IMR-90 (cell line): ENCODE measurements around the gene MARK2. TPM values are rescaled to one million over a fixed set of nuclear protein-coding genes. Genes with fewer than 3 reads are reported as not detected.

Experiments
- ATAC-seq: fragments of 200-7000 bp; cut with Tn5 transposase; 2 replicates; pipeline ENCODE4 v1.9.1; 2020; ENCODE audit warnings: low read depth, mild to moderate bottlenecking, moderate library complexity
- BruUV-seq: library from RNA; stranded (reverse); fragments of 400-500 nt; replicated peaks from 2 replicates; lab custom pipeline; 2021; lab: Mats Ljungman, UMichigan
- CTCF ChIA-PET: fragments of 300-600 bp; formaldehyde crosslinking; extraction: SDS; loops from one replicate; lab custom pipeline; 2021; ENCODE audit warnings: antibody characterized with exemption; lab: Yijun Ruan, JAX
- POLR2A ChIA-PET: fragments of 300-600 bp; sonication (Branson Sonifier 250); formaldehyde crosslinking; loops from one replicate; lab custom pipeline; 2022; ENCODE audit warnings: antibody characterized with exemption; ENCODE audit not compliant: unreplicated experiment; lab: Charles Lee
- DNase-seq: peaks from one replicate; pipeline ENCODE4 v3.0.0; 2013
- H2AFZ ChIP-seq: replicated peaks from 2 replicates; pipeline ENCODE3; 2013; ENCODE audit warnings: low read length, mild to moderate bottlenecking; ENCODE audit not compliant: poor library complexity
- H2AK5ac ChIP-seq: 2 replicates; pipeline ENCODE4 v1.6.1; 2013; ENCODE audit warnings: low read depth, low read length, inconsistent platforms
- H2AK9ac ChIP-seq: replicated peaks from 2 replicates; pipeline ENCODE3; 2013; ENCODE audit warnings: mild to moderate bottlenecking, low read depth, low read length, moderate library complexity; ENCODE audit not compliant: poor library complexity
- H2BK120ac ChIP-seq: 2 replicates; pipeline ENCODE4 v1.6.1; 2013; ENCODE audit warnings: low read depth, low read length, inconsistent platforms
- H2BK15ac ChIP-seq: 3 replicates; pipeline ENCODE4 v1.6.1; 2013; ENCODE audit warnings: low read depth, low read length, inconsistent platforms
- H2BK20ac ChIP-seq: 2 replicates; pipeline ENCODE4 v1.6.1; 2013; ENCODE audit warnings: low read depth, mild to moderate bottlenecking, inconsistent platforms, low read length, moderate library complexity
- H2BK5ac ChIP-seq: 2 replicates; pipeline ENCODE4 v1.6.1; 2013; ENCODE audit warnings: mild to moderate bottlenecking, low read depth, low read length, inconsistent platforms; ENCODE audit not compliant: poor library complexity, severe bottlenecking
- H3K14ac ChIP-seq: replicated peaks from 2 replicates; pipeline ENCODE4 v1.6.1; 2013; ENCODE audit warnings: low read depth, low read length, inconsistent platforms
- H3K18ac ChIP-seq: 2 replicates; pipeline ENCODE4 v1.6.1; 2013; ENCODE audit warnings: low read depth, low read length, control low read depth
- H3K23ac ChIP-seq: 2 replicates; pipeline ENCODE4 v1.6.1; 2013; ENCODE audit warnings: low read depth, low read length, inconsistent platforms
- H3K27ac ChIP-seq: 2 replicates; pipeline ENCODE4 v1.5.1; 2013; ENCODE audit warnings: mild to moderate bottlenecking, control low read depth, low read length; ENCODE audit not compliant: insufficient read depth
- H3K27me3 ChIP-seq: 2 replicates; pipeline ENCODE4 v1.6.1; 2013; ENCODE audit warnings: low read length; ENCODE audit not compliant: control insufficient read depth, insufficient read depth
- H3K36me3 ChIP-seq: 2 replicates; pipeline ENCODE4 v1.6.1; 2013; ENCODE audit warnings: low read length, mixed read lengths; ENCODE audit not compliant: control insufficient read depth, insufficient read depth
- H3K4ac ChIP-seq: 2 replicates; pipeline ENCODE4 v1.6.1; 2013; ENCODE audit warnings: low read depth, low read length, inconsistent platforms
- H3K4me1 ChIP-seq: 2 replicates; pipeline ENCODE4 v1.6.1; 2013; ENCODE audit warnings: low read length, mixed read lengths; ENCODE audit not compliant: control insufficient read depth, insufficient read depth
- H3K4me2 ChIP-seq: 2 replicates; pipeline ENCODE4 v1.6.1; 2013; ENCODE audit warnings: low read depth, mild to moderate bottlenecking, control low read depth, low read length, moderate library complexity
- H3K4me3 ChIP-seq: 2 replicates; pipeline ENCODE4 v1.5.1; 2013; ENCODE audit warnings: low read depth, mild to moderate bottlenecking, control low read depth, low read length, moderate library complexity; ENCODE audit not compliant: insufficient read depth
- H3K56ac ChIP-seq: 2 replicates; pipeline ENCODE4 v1.6.1; 2013; ENCODE audit warnings: low read length, inconsistent platforms; ENCODE audit not compliant: insufficient read depth; ENCODE audit errors: extremely low read depth
- H3K79me1 ChIP-seq, 2 experiments: 2 replicates each; pipeline ENCODE4 v1.6.1; 2013; ENCODE audit warnings: low read length in 2 of 2, inconsistent platforms in 1 of 2, low read depth in 1 of 2
- H3K9ac ChIP-seq: 2 replicates; pipeline ENCODE4 v1.6.1; 2013; ENCODE audit warnings: low read depth, low read length, control low read depth
- H3K9me1 ChIP-seq: 2 replicates; pipeline ENCODE4 v1.6.1; 2013; ENCODE audit warnings: low read length, inconsistent platforms; ENCODE audit not compliant: insufficient read depth
- H3K9me3 ChIP-seq: 2 replicates; pipeline ENCODE4 v1.6.1; 2013; ENCODE audit warnings: low read length; ENCODE audit not compliant: control insufficient read depth, insufficient read depth
- H4K20me1 ChIP-seq: 2 replicates; pipeline ENCODE4 v1.6.1; 2013; ENCODE audit warnings: low read length, inconsistent platforms; ENCODE audit not compliant: insufficient read depth
- H4K5ac ChIP-seq: 2 replicates; pipeline ENCODE4 v1.6.1; 2013; ENCODE audit warnings: mild to moderate bottlenecking, low read depth, low read length, control low read depth
- H4K8ac ChIP-seq, 2 experiments: 2 replicates each; pipeline ENCODE4 v1.6.1; 2013; ENCODE audit warnings: low read depth in 2 of 2, low read length in 2 of 2, control low read depth in 1 of 2, inconsistent platforms in 1 of 2
- H4K91ac ChIP-seq: 2 replicates; pipeline ENCODE4 v1.6.1; 2013; ENCODE audit warnings: low read depth, low read length, inconsistent platforms; ENCODE audit not compliant: insufficient read depth
- BHLHE40 ChIP-seq: fragments of 150-350 bp; IDR thresholded peaks from 2 replicates; pipeline ENCODE4 v1.6.1; 2016; ENCODE audit warnings: mild to moderate bottlenecking, low read depth, low read length
- CEBPB ChIP-seq: IDR thresholded peaks from 2 replicates; pipeline ENCODE4 v1.6.1; 2012; ENCODE audit warnings: low read depth, low read length, improper control_type of control experiment
- CHD1 ChIP-seq: IDR thresholded peaks from 2 replicates; pipeline ENCODE4 v1.6.1; 2012; ENCODE audit warnings: low read depth, low read length, improper control_type of control experiment
- CTCF ChIP-seq: conservative IDR thresholded peaks from 2 replicates; pipeline ENCODE4 v1.5.1; 2012; ENCODE audit warnings: mild to moderate bottlenecking, low read depth, low read length, improper control_type of control experiment
- MAFK ChIP-seq: IDR thresholded peaks from 2 replicates; pipeline ENCODE4 v1.6.1; 2012; ENCODE audit warnings: low read depth, low read length, improper control_type of control experiment
- MAZ ChIP-seq: IDR thresholded peaks from 2 replicates; pipeline ENCODE4 v1.6.1; 2012; ENCODE audit warnings: low read depth, mild to moderate bottlenecking, low read length, improper control_type of control experiment, moderate library complexity, borderline replicate concordance
- MXI1 ChIP-seq: IDR thresholded peaks from 2 replicates; pipeline ENCODE4 v1.6.1; 2012; ENCODE audit warnings: low read depth, mild to moderate bottlenecking, low read length, moderate library complexity, borderline replicate concordance
- NFE2L2 ChIP-seq: fragments of 150-350 bp; IDR thresholded peaks from 2 replicates; pipeline ENCODE4 v1.6.1; 2016; ENCODE audit warnings: low read depth, mild to moderate bottlenecking, low read length
- POLR2A ChIP-seq: IDR thresholded peaks from 2 replicates; pipeline ENCODE4 v1.6.1; 2012; ENCODE audit warnings: mild to moderate bottlenecking, low read depth, low read length
- RAD21 ChIP-seq: IDR thresholded peaks from 2 replicates; pipeline ENCODE4 v1.6.1; 2012; ENCODE audit warnings: low read length, improper control_type of control experiment
- RCOR1 ChIP-seq: IDR thresholded peaks from 2 replicates; pipeline ENCODE4 v1.6.1; 2012; ENCODE audit warnings: mild to moderate bottlenecking, low read length, improper control_type of control experiment; ENCODE audit not compliant: insufficient replicate concordance
- RFX5 ChIP-seq: IDR thresholded peaks from 2 replicates; pipeline ENCODE4 v1.8.0; 2012; ENCODE audit warnings: low read depth, mild to moderate bottlenecking, low read length, moderate library complexity
- SMC3 ChIP-seq: fragments of 150-350 bp; IDR thresholded peaks from 2 replicates; pipeline ENCODE4 v1.6.1; 2016; ENCODE audit warnings: low read depth, mild to moderate bottlenecking, antibody characterized with exemption, low read length, moderate library complexity
- USF2 ChIP-seq: fragments of 150-350 bp; IDR thresholded peaks from 2 replicates; pipeline ENCODE4 v1.6.1; 2017; ENCODE audit warnings: mild to moderate bottlenecking, antibody characterized with exemption, low read length, low read depth
- WGBS, 2 experiments: methylation state at CpG; one replicate each; pipeline versions ENCODE4 v1.1.5 to v1.1.7; 2013; ENCODE audit warnings: missing lambda C conversion rate in 2 of 2; ENCODE audit not compliant: insufficient read length in 1 of 2; ENCODE audit errors: extremely low coverage in 2 of 2; 5-methylcytosine and 5-hydroxymethylcytosine counted together
- dilution Hi-C: fragments of 300-500 bp; cut with HindIII; formaldehyde crosslinking; loops from one replicate; pipeline ENCODE4 v1.14.3; 2018; ENCODE audit warnings: low sequenced_read_pairs; ENCODE audit not compliant: unreplicated experiment
- in situ Hi-C: fragments of 300-500 bp; cut with MboI; formaldehyde crosslinking; loops from 3 replicates; pipeline ENCODE4 v1.14.3; 2019; ENCODE audit warnings: low sequenced_read_pairs, inconsistent platforms, mixed read lengths
- intact Hi-C: fragments of 100-400 bp; cut with micrococcal nuclease; formaldehyde crosslinking; loops from 2 replicates; pipeline ENCODE4 v1.10.0; 2022
- polyA plus RNA-seq, 3 experiments: library from polyadenylated mRNA; depleted of rRNA; stranded (reverse); fragments of >200 nt; gene quantifications; 2 replicates each; pipeline ENCODE4 v1.2.3, GENCODE V29; 2012; ENCODE audit warnings: low replicate concordance in 1 of 3
- total RNA-seq: library from RNA; depleted of rRNA; stranded (reverse); fragments of >200 nt; gene quantifications from 2 replicates; pipeline ENCODE4 v1.2.3, GENCODE V29; 2012
- TF ChIP-seq, protein P1 (sequence below): fragments of 150-350 bp; IDR thresholded peaks from 2 replicates; pipeline ENCODE4 v1.6.1; 2016; ENCODE audit warnings: low read depth, mild to moderate bottlenecking, low read length, moderate library complexity, borderline replicate concordance

Gene MARK2
- total and polyA plus RNA-seq, 2 of the 4 experiments (the other 2 are of a cell fraction) = 6.6 to 17.3 TPM

- Histone ChIP-seq H3K4me2 (no peak overlapping the region), H3K4me3 (no peak overlapping the region), H3K9me3 (no peaks in the 10 kb centered on the region), H3K36me3 (peaks cover 49% of the 10 kb centered on the region), H2BK15ac (no peak overlapping the region), H3K56ac (no peak overlapping the region), H3K27me3 (no peaks in the 10 kb centered on the region), H3K27ac (no peak overlapping the region), H3K9ac (no peak overlapping the region), H4K8ac (no peak overlapping the region), H3K9me1 (peaks cover 9% of the 10 kb centered on the region; the same call in 1 of the 2 replicates), H2AFZ (no peak overlapping the region), H2AK9ac (no peak overlapping the region), H2BK20ac (no peak overlapping the region), H2AK5ac (no peak overlapping the region), H3K4me1 (no peaks in the 10 kb centered on the region), H3K4ac (no peak overlapping the region), H2BK5ac (no peak overlapping the region), H4K91ac (no peak overlapping the region), H4K20me1 (peaks cover 33% of the 10 kb centered on the region), H3K14ac (no peak overlapping the region), H3K18ac (no peak overlapping the region), H3K79me1 (peaks cover 20 to 55% of the 10 kb centered on the region in 2 experiments), H2BK120ac (no peak overlapping the region), H3K23ac (no peak overlapping the region), H4K5ac (no peak overlapping the region)
- ChIA-PET POLR2A (no interaction called here), CTCF (no interaction called here)
- ATAC-seq (no peak), DNase-seq (no peak)
- in situ Hi-C loops (no loop called here), intact Hi-C loops (no loop called here), dilution Hi-C loops (no loop called here)
- BruUV-seq = no TSS peak
- no peak for TF ChIP-seq RCOR1
- TF ChIP-seq MAZ = no peak
- no peak for TF ChIP-seq CHD1
- TF ChIP-seq BHLHE40 = no peak
- TF ChIP-seq, protein P1, sequence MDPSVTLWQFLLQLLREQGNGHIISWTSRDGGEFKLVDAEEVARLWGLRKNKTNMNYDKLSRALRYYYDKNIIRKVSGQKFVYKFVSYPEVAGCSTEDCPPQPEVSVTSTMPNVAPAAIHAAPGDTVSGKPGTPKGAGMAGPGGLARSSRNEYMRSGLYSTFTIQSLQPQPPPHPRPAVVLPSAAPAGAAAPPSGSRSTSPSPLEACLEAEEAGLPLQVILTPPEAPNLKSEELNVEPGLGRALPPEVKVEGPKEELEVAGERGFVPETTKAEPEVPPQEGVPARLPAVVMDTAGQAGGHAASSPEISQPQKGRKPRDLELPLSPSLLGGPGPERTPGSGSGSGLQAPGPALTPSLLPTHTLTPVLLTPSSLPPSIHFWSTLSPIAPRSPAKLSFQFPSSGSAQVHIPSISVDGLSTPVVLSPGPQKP = no peak
- no peak for TF ChIP-seq USF2
- TF ChIP-seq MAFK = no peak
- no peak for TF ChIP-seq CEBPB
- no peak for TF ChIP-seq RFX5
- TF ChIP-seq RAD21 = no peak
- TF ChIP-seq MXI1 = no peak
- TF ChIP-seq CTCF = no peak
- no peak for TF ChIP-seq NFE2L2
- TF ChIP-seq POLR2A = no peak
- no peak for TF ChIP-seq SMC3
- 100% methylated on average over 1 of the region's 4 CpGs; no CpG with 5 or more reads in 1 of the 2 experiments for WGBS, 2 experiments
Measured at GRCh38 chr11:63896071-63896470, 57.2 kb downstream of the MARK2 start.
